ENCODE results near the gene TUBA3E. TPM values are rescaled to one million over a fixed set of nuclear protein-coding genes. Genes with fewer than 3 reads are reported as not detected.

TUBA3E gene
- not detected for total RNA-seq

GRCh38 chr2:130198343-130198742, at the start of gene TUBA3E:
Gene TUBA3E (minus strand): TSS chr2:130198439. CDS start chr2:130198360, 79 bp downstream.
- no peak for TF ChIP-seq CTCF (IDR thresholded peaks at IDR 0.05; ENCODE audit: low read depth)

- TF ChIP-seq CTCF (IDR thresholded peaks at IDR 0.05; ENCODE audit: low read depth) = no peak
Observed at GRCh38 chr2:130246430-130246829, 48.2 kb upstream of the TUBA3E start.

- no peak for TF ChIP-seq CTCF (IDR thresholded peaks at IDR 0.05; ENCODE audit: low read depth)
Observed at GRCh38 chr2:130245976-130246375, 47.7 kb upstream of the TUBA3E start.

DNA sequence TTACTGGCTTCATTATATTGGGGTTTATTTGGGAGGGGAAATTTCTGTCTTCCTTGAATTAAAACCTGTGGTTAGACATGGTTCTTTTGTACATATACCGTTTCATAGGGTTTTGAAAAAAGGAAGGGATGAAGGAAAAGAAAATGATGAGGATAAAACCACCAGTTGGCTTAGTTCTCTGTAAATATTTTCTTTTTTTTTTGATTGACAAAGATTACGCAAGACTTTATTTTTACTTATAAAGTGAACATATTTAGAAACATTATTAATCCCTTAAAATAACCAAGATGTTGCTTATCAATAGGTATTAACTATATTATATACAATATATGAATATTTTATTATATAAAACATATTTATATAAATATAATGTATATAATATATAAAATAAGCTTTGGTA, 45.1 kb upstream of the TUBA3E start:
- TF ChIP-seq CTCF (IDR thresholded peaks at IDR 0.05; ENCODE audit: low read depth) = no peak

DNA sequence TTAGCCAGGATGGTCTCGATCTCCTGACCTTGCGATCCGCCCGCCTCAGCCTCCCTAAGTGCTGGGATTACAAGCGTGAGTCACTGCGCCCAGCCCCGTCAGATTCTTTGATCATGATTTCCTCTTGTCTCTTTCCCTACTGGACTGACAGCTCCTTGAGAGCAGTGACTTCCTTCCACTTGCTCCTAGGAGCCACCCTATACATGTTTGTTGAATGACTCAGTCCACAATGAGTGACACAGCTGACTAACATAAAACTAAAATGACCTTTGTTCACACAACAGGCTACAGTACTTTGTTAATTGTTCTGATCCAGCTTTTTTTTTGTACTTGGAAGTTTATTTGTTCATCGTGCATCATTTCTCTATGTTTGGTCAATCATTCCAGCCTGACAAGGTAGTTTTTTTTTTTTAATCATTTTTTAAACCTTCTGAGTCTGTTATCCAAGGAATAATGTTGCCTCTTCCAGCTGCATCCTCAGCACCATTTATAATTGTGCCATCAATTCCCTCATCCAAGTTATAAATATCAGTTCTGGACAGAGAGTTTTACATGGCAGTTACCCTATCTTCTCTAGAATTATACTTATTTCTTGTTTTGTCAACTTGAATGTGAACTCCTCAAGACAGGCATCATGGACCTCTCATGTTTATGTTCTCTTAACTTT, 42.9 kb upstream of the TUBA3E start:
- no peak for TF ChIP-seq CTCF (IDR thresholded peaks at IDR 0.05; ENCODE audit: low read depth)

- TF ChIP-seq CTCF (IDR thresholded peaks at IDR 0.05; ENCODE audit: low read depth) = no peak
Observed at GRCh38 chr2:130231656-130232055, 33.4 kb upstream of the TUBA3E start.

GRCh38 chr2:130190237-130190636, 8.0 kb downstream of the TUBA3E start:
- TF ChIP-seq CTCF (IDR thresholded peaks at IDR 0.05; ENCODE audit: low read depth) = no peak

Measured in subcutaneous adipose tissue (tissue), 4 donors.